HUES64 (cell line): ENCODE data around the gene FEM1B.

ENCODE experiments used
- H3K27ac ChIP-seq: 2 replicates; pipeline ENCODE4 v1.7.0; 2013; ENCODE audit warnings: low read depth, low read length, inconsistent platforms
- H3K27me3 ChIP-seq: 2 replicates; pipeline ENCODE4 v1.6.1; 2013; ENCODE audit warnings: mild to moderate bottlenecking, low read length; ENCODE audit not compliant: insufficient read depth
- H3K36me3 ChIP-seq: 2 replicates; pipeline ENCODE4 v1.6.1; 2013; ENCODE audit warnings: mild to moderate bottlenecking, low read length; ENCODE audit not compliant: insufficient read depth
- H3K4me1 ChIP-seq: 2 replicates; pipeline ENCODE4 v1.6.1; 2013; ENCODE audit warnings: mild to moderate bottlenecking, low read length, moderate library complexity; ENCODE audit not compliant: insufficient read depth
- H3K4me3 ChIP-seq: 2 replicates; pipeline ENCODE4 v1.5.1; 2013; ENCODE audit warnings: mild to moderate bottlenecking, low read length, moderate library complexity
- H3K9ac ChIP-seq: 2 replicates; pipeline ENCODE4 v1.6.1; 2013; ENCODE audit warnings: mild to moderate bottlenecking, low read depth, low read length
- H3K9me3 ChIP-seq: 2 replicates; pipeline ENCODE4 v1.6.1; 2013; ENCODE audit warnings: low read depth, low read length; ENCODE audit not compliant: insufficient read depth
- WGBS: fragments of 150-250, 120-280 bp; methylation state at CpG from one replicate; pipeline ENCODE4 v1.1.7; 2013; ENCODE audit warnings: missing lambda C conversion rate; 5-methylcytosine and 5-hydroxymethylcytosine counted together

Gene FEM1B

DNA sequence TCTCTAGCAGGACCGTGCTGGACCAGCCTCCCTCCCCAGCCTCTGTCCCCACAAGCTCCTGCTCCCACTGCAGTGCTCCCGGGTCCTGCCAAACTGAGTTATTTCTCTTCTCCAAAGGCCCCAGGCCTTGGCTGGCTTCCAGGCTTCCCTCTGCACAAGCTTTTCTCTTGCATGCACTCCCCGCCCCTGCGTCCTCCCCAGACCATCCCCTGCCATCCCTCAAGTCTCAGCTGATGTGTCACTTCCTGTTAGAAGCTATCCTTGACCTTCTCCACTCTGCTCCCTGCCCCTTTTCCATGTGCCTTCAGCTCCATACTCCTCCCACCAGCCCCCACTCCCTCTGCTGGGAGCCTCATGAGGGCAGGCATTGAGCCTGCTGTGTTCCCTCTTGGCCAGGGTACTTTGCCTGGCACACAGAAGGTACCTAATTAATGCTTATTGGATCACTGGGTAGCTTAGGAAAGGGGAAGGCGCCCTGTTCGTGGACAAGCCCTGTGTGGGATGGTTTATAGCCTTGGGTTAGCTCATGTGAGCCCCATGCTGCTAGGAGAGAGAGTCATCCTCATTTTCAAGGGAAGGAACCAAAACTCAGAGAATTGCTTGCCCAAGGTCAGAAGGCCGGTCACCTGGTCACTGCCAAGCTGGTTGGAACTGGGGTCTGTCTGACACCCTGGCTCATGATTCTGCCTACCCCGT is 56.4 kb downstream of the FEM1B start:
- H3K27me3 ChIP-seq: no peaks in the 10 kb centered on the region
- H3K4me3 ChIP-seq: no peak overlapping the region
- H3K36me3 ChIP-seq: no peaks in the 10 kb centered on the region
- H3K9me3 ChIP-seq: no peaks in the 10 kb centered on the region
- peaks cover 17% of the 10 kb centered on the region for H3K4me1 ChIP-seq
- H3K27ac ChIP-seq: no peak overlapping the region
- WGBS: 88% methylated on average over 8 of the region's 8 CpGs
- H3K9ac ChIP-seq: no peak overlapping the region

DNA sequence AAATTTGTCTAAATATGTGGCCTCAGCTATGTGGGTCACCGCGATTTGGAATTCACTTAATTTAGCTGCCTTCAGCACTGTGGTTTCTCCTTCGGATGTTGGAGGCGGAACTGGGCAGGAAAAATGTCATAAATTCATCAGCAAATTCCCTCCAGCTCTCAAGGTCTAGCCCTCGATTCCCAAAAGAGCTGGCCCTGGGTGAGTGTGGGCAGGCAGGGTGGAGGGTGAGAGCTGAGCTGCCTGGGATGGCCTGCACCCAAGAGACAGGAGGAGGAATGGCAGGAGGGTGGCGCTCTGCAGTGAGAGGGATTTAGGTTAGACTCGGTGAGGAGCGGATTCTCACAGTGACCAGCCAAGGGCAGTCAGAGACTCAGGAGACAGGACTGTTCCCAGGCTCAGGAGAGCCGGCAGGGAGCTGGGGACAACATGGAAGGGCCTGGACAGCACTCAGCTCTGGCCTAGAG is 57.1 kb downstream of the FEM1B start:
- no peaks in the 10 kb centered on the region for H3K36me3 ChIP-seq
- H3K4me1 ChIP-seq: peaks cover 17% of the 10 kb centered on the region

DNA sequence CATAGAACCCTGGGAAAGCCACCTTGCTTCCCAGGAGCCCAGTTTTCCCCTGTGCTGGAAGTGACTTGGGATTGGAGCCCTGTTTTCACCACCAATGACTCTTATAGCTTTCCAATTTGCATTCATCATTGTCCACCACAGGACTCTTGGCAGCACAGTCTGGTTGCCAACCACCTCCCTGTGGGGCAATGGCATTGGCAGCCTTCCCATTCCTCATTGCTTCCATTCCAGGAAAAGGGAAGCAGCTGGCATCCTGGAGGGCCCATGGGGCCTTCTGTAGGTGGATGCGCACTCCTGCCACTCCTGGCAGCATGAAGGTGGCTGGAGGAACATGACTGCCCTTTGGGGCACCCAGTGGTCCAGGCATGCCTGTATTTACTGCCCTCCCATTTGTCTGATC is 57.7 kb downstream of the FEM1B start:
- H3K4me3 ChIP-seq: no peak overlapping the region
- 93% methylated on average over 1 of the region's 1 CpG for WGBS
- H3K9ac ChIP-seq: no peak overlapping the region
- no peaks in the 10 kb centered on the region for H3K9me3 ChIP-seq
- no peaks in the 10 kb centered on the region for H3K36me3 ChIP-seq
- peaks cover 13% of the 10 kb centered on the region for H3K4me1 ChIP-seq
- H3K27me3 ChIP-seq: no peaks in the 10 kb centered on the region
- H3K27ac ChIP-seq: no peak overlapping the region

More for the DNA sequence above, 57.1 kb downstream of the FEM1B start:
- Histone ChIP-seq H3K9me3 (no peaks in the 10 kb centered on the region), H3K27me3 (no peaks in the 10 kb centered on the region), H3K9ac (no peak overlapping the region), H3K4me3 (no peak overlapping the region), H3K27ac (no peak overlapping the region)
- 92% methylated on average over 9 of the region's 9 CpGs for WGBS

DNA sequence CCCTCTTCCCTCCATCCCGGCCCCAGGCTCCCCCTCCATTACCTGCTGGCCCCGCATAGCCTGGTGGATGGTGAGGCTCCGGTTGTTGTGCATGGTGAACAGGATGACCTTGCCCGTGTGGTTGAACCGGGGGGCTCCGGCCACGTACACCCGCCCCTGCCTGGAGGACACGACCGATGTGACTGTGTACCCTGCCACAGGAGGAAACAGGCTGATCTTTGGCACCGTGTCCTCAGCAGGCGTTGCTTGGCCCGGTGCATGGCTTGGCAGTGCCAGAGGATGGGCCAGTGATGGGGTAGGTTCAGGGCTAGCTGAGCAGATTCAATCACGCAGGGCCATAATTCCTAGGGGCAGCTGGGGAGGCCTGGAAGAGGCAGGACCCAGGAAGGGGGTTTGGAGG is 58.1 kb downstream of the FEM1B start:
- Histone ChIP-seq H3K36me3 (no peaks in the 10 kb centered on the region), H3K27me3 (no peaks in the 10 kb centered on the region), H3K4me3 (no peak overlapping the region), H3K9me3 (no peaks in the 10 kb centered on the region), H3K27ac (no peak overlapping the region), H3K9ac (no peak overlapping the region), H3K4me1 (peaks cover 8% of the 10 kb centered on the region)
- WGBS: 95% methylated on average over 14 of the region's 14 CpGs

DNA sequence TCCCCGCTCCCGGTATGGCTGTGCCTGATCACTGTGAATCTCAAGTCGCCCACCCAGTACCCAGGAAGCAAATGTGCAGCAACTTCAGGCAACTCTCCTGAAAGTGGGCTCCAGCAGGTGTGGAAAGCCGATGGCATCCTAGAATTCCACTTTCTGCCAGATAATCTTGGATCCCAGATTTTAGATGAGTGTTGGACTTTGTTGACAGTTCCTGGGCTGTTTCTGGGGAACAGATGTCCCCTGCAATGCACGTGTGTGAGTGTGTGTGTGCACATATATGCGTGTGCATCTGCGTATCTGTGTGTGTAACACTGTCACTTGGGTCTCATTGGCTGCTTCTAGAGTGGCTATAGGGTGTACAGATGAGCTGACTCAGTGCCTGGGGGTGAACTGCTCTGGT is 59.0 kb downstream of the FEM1B start:
- WGBS: 87% methylated on average over 7 of the region's 7 CpGs
- Histone ChIP-seq H3K36me3 (no peaks in the 10 kb centered on the region), H3K27me3 (no peaks in the 10 kb centered on the region)

DNA sequence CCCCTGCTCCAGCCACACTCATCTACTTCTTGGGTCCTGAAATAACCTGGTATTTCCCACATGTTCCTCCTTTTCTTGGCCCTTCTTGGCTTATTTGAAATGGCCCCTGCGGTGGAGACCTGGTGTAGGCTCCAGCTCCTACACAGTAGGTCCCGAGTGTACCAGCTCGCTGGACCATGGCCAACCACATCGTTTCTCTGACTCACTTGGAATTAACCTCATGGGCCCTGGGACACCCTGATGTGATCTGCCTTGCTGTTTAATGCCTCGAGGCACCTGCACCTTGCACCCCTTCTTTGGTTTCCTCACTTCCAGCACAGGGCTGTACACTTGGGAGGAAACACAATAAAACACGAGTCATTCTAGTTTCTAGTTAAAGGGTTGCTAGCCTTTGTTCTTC is 60.3 kb downstream of the FEM1B start:
- Histone ChIP-seq H3K27ac (no peak overlapping the region), H3K4me3 (no peak overlapping the region), H3K27me3 (no peaks in the 10 kb centered on the region), H3K4me1 (no peaks in the 10 kb centered on the region), H3K36me3 (no peaks in the 10 kb centered on the region), H3K9ac (no peak overlapping the region), H3K9me3 (no peaks in the 10 kb centered on the region)
- WGBS: 92% methylated on average over 6 of the region's 6 CpGs

More for the DNA sequence above, 59.0 kb downstream of the FEM1B start:
- Histone ChIP-seq H3K27ac (no peak overlapping the region), H3K9ac (no peak overlapping the region), H3K9me3 (no peaks in the 10 kb centered on the region), H3K4me1 (peaks cover under 1% of the 10 kb centered on the region; the same call in 1 of the 2 replicates), H3K4me3 (no peak overlapping the region)

DNA sequence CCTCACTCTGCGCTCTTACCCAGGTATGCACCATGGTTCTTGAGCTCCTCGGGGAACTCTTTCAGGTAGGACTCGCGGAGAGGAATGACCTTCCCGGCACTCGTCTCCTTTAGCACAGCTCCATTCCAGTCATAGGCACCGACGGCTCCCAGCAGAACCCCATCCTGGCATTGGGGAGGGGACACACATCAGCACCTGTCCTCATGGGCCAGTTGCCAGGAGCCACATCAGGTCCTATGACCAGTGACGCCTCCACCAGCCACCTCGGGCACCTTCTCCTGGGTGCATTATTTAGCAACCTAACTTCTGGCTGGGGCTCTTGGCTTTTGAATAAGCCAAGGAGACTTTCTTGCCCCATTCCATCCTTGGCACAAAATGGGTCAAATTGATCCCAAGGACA is 61.9 kb downstream of the FEM1B start:
- Histone ChIP-seq H3K9me3 (no peaks in the 10 kb centered on the region), H3K9ac (no peak overlapping the region), H3K36me3 (no peaks in the 10 kb centered on the region), H3K4me1 (no peaks in the 10 kb centered on the region), H3K4me3 (no peak overlapping the region), H3K27me3 (no peaks in the 10 kb centered on the region), H3K27ac (no peak overlapping the region)
- WGBS: 93% methylated on average over 10 of the region's 10 CpGs

DNA sequence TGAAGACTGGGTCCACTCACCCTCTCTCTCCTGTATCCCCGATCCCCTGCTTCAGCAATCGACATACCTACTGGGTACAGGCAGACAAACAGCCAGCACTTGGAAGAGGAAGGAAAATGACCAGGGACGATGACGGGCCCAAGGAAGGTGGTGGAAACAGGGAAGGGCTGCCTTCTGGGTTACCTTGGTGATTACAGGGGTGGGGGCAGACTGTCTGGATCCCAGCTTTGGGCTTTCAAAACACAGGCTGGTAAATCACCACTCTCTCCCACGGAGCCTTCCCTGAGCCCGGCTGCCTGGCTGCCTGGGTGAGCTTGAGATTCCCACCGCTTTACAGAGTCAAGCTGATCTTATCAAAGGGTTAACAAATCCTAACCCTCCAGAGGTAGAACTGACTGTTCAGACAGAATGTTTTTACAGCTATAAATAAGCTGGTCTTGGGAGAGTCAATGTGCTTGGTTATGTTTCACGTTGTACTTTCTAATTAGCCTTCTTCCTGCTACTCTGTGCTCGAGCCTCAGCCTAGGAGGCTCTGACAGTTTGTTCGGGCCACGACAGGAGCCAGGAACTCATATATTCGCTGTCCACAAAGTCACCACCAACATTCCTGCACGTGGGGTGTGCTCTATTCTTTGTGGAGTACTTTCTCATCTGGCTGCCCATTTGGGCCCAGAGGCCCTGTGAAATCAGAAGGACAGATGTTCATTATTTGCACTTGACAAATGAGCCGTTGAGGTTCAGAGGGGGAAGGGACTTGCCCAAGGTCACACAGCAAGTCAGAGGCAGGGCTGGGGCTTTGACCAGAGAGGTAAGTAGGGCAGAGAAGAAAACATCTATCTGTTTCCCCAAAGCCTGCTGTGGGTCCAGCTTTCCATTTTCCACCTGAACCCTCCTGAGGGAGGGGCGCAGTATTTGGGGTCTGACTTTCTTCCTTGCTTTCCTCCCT is 63.5 kb downstream of the FEM1B start:
- no peaks in the 10 kb centered on the region for H3K4me1 ChIP-seq
- H3K4me3 ChIP-seq: no peak overlapping the region
- no peak overlapping the region for H3K27ac ChIP-seq
- no peaks in the 10 kb centered on the region for H3K27me3 ChIP-seq
- no peaks in the 10 kb centered on the region for H3K9me3 ChIP-seq
- H3K9ac ChIP-seq: no peak overlapping the region
- WGBS: 84% methylated on average over 15 of the region's 15 CpGs
- H3K36me3 ChIP-seq: no peaks in the 10 kb centered on the region

DNA sequence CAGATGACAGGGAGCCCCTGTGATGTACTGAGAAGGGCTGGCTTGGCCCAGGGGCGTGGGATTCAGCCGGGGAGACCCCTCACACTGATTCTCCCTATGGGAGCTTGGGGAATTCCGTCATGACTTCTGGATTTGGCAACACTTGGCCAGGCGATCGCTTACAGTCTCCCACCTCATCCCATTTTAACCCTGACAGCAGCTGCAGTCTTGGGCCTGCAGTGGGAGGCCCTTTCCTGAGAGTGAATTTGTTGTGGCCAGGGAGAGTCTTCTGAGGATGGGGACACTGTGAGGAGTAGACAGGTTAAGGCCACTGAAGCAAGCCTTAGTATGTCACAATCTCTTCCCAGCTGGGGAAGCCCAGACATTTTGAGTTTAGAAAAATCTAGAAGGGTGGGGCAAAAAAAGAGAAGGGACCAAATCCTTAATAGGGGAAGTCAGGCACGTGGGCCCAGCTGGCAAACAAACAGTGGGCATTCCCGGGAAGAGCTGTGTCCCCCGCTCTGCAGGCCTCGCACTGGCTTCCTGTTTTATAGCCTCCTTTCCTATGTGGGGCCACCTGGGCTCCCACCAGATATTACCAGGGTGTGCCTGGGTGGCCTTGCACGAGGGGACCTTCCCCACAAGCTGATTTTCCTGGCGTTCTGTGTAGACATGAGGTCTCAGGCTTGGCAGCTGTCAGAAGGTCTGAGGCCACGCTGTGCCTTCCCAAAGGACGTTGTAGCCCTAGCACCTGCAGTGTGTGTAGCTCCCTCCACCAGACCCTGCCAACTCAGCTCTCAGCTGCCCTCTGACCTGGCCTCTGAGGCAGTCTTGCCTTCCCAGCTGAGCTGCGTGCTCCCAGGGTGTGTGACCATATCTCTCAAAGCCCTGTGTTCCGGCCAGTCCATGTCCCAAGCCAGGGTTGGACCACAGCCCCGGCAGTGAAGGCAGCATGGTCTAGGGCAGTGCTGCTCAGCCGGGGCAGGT is 64.5 kb downstream of the FEM1B start:
- no peaks in the 10 kb centered on the region for H3K27me3 ChIP-seq
- no peaks in the 10 kb centered on the region for H3K36me3 ChIP-seq
- no peaks in the 10 kb centered on the region for H3K4me1 ChIP-seq
- no peaks in the 10 kb centered on the region for H3K9me3 ChIP-seq
- no peak overlapping the region for H3K4me3 ChIP-seq
- no peak overlapping the region for H3K27ac ChIP-seq
- WGBS: 86% methylated on average over 17 of the region's 17 CpGs
- no peak overlapping the region for H3K9ac ChIP-seq

DNA sequence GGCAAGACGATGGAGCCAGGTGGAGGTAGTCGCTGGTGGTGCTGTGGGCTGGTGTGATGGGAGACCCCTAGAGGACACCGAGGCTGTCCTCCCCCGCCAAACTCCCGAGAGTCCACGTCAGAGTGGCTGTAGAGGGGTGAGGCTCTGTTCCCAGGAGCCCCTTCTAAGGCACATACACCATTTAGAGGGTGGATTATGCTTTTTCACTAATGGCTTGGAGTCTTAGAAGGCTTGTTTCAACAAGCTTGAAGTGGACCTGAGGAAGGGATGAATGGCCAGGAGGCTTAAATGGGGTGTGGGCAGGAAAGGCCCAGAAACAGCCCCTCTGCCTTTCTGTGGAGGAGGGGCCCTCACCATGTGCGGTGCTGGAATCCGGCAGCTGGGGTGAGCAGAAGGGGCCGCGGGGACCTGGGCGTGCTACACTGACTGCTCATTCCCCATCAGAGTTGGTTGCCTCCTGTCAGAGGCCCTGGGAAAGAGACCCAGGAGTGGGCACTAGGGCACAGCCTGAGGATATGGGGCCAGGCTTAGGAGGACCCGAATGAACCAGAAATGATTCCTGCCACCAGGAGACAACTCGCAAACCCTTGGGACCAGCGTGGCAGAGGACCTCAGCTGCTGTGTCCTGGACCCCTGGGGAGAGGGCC is 66.2 kb downstream of the FEM1B start:
- WGBS: 80% methylated on average over 14 of the region's 14 CpGs
- Histone ChIP-seq H3K4me1 (no peaks in the 10 kb centered on the region), H3K4me3 (no peak overlapping the region), H3K9ac (no peak overlapping the region), H3K36me3 (no peaks in the 10 kb centered on the region), H3K27ac (no peak overlapping the region), H3K9me3 (no peaks in the 10 kb centered on the region), H3K27me3 (no peaks in the 10 kb centered on the region)
